Measurements from ENCODE around the gene PCK2. TPM values are rescaled to one million over a fixed set of nuclear protein-coding genes. Genes with fewer than 3 reads are reported as not detected.

Gene PCK2
- total RNA-seq, 4 donors from 2014 or later = 10.5 to 13.5 (median 12.8) TPM

DNA sequence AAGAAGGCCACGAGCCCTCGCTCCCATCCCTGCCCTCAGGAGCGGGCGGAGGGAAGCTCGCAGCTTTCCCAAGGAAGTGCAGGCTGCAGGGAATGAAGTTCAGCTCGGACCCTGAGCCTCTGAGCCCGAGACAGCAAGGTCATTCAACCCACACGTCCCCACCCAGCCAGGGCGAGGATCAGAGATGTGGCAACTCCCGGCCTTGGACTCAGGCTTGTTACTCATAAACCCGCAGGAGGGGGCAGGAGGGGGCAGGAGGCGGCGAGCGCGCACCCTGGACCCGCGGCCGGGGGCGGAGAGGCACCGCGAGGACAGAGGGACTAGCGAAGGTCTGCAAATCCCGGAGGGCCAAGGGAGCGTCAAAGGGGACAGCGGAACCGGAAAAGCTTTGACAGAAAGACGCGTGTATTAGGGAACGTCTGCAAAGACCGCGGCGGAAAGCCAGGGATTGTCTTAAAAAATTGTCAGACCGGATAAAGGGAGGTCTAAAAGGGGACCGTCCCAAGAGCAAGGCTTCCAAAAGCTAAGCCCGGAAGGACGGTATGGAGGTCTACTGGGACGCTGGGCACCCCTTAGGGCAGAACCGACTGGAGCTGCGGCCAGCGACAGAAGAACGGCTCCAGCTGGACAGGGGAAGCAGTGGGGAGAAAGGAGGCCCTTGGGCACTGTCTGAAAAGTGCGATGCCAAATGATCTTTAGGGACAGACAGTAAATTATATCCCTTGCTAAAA is 19.9 kb downstream of the PCK2 start:
- Histone ChIP-seq H3K4me3 (peak overlapping the region; percentile 46 to 84 (median 68)), H3K36me3 (peaks cover 6 to 25% (median 8%) of the 10 kb centered on the region in 3 donors), H3K9me3 (no peaks in the 10 kb centered on the region), H3K27me3 (no peaks in the 10 kb centered on the region), H3K27ac (peak overlapping the region; percentile 96 to 99 (median 99)), H3K4me1 (peaks cover 12 to 33% (median 17%) of the 10 kb centered on the region in 3 donors)
- TF ChIP-seq POLR2A (IDR thresholded peaks at IDR 0.05) = peak in 2 of 4 donors; percentile 9 to 73
- TF ChIP-seq, protein P1, sequence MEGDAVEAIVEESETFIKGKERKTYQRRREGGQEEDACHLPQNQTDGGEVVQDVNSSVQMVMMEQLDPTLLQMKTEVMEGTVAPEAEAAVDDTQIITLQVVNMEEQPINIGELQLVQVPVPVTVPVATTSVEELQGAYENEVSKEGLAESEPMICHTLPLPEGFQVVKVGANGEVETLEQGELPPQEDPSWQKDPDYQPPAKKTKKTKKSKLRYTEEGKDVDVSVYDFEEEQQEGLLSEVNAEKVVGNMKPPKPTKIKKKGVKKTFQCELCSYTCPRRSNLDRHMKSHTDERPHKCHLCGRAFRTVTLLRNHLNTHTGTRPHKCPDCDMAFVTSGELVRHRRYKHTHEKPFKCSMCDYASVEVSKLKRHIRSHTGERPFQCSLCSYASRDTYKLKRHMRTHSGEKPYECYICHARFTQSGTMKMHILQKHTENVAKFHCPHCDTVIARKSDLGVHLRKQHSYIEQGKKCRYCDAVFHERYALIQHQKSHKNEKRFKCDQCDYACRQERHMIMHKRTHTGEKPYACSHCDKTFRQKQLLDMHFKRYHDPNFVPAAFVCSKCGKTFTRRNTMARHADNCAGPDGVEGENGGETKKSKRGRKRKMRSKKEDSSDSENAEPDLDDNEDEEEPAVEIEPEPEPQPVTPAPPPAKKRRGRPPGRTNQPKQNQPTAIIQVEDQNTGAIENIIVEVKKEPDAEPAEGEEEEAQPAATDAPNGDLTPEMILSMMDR (IDR thresholded peaks at IDR 0.05) = no peak
- intact Hi-C loops (cut with DNase I) = no loop called here
- peak; percentile 58 for DNase-seq
- 1% methylated on average over 25 to 30 of the region's 42 CpGs for WGBS, 2 donors

DNA sequence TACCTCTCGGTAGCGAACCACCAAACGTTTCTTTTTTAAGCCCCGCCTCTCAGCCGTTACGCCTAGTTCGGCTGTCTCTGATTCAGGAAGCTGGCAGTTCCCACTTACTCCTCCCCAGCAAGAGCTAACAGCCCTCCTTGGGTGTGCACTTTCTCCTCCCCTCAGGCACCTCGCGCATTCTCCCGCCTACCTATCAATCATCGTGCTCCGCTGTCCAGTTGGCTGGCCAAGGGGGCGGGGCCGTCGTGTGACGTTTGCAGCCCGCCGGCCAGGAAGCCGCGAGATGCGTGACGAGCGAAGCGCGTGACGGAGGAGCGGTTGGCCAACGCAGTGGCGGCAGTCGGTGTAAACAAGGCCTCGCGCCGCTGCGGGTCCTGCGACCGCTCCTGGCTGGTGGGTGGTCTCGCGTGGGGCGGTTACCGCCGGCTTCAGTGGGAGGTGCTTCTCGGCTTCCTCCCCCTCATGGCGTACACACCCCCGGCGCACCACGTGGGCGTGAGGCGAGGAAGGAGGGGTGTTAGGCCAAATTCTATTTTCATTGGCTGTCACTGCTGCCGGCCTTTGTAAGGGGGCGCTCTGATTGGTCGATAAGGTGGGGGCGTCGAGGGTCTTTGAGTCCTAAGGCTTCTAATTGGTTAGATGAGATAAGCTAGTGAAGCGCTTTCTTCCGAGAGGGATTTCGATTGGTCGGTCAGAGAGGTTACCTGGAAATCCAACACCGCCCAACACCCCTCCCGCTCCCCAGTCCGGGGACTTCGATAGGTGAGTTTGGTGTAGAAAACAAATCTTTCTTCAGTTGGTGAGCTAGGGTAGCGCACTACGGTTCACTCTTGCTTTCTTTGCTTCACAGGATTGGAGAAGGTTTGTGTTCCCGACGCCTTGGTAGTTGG is 20.7 kb downstream of the PCK2 start, which contains the start of the genes DCAF11 and NRL:
Gene DCAF11, plus strand, starts transcription at position 246 of the 890 bp plus-strand sequence. CDS start 818 bp downstream, outside the sequence.
Gene NRL, minus strand, starts transcription at position 418 of the 890 bp plus-strand sequence. CDS start 32,101 bp downstream, outside the sequence.
- 0 to 1% methylated on average over 30 to 55 of the region's 65 CpGs for WGBS, 2 donors
- H3K27me3 ChIP-seq = no peaks in the 10 kb centered on the region
- DNase-seq = peak; percentile 95
- peak in 2 of 4 donors; percentile 31 to 59 for TF ChIP-seq POLR2A (IDR thresholded peaks at IDR 0.05)
- TF ChIP-seq, protein P1 (IDR thresholded peaks at IDR 0.05) = peak in 1 of 6 experiments; percentile 4
- peak within 1 kb of the TSS; percentile 96 to 99 (median 99) for H3K27ac ChIP-seq
- peaks cover 12 to 28% (median 17%) of the 10 kb centered on the region in 3 donors for H3K4me1 ChIP-seq
- peaks cover 9 to 33% (median 15%) of the 10 kb centered on the region in 3 donors for H3K36me3 ChIP-seq
- no peaks in the 10 kb centered on the region for H3K9me3 ChIP-seq
- intact Hi-C loops (cut with DNase I) = no loop called here
- H3K4me3 ChIP-seq = peak within 1 kb of the TSS; percentile 46 to 84 (median 68)

DNA sequence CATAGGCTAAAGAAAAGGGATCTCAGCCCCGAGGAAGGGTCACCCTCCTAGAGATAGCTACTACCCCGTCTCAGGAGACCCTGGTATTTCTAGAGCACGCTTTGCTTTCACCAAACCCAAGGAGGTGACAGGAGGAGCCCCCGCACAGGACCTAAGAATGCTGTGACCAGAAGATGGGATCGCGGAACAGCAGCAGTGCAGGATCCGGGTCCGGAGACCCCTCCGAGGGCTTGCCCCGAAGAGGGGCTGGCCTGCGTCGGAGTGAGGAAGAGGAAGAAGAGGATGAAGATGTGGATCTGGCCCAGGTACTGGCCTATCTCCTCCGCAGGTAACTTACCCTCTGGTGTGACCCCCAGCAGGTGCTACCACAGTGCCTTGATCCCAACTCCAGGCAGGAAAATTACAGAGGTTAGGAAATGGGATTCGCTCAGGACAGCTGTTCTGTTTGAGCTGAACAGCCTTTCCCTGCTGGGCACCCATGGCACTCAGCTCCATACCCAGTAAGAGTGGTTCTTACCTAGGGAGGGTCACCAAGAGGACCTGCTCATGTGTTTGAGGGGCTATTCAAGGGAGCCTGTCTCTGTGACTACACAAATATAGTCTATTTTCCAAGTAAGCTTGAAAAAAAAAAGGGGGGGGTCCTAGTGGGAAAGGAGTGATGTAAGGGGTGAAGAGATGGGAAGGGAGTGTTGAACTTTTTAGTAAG is 21.5 kb downstream of the PCK2 start:
- WGBS, 2 donors = 0 to 4% methylated on average over 11 to 12 of the region's 14 CpGs
- peak overlapping the region; percentile 96 to 99 (median 99) for H3K27ac ChIP-seq
- no peaks in the 10 kb centered on the region for H3K27me3 ChIP-seq
- no peaks in the 10 kb centered on the region for H3K9me3 ChIP-seq
- TF ChIP-seq, protein P1 (IDR thresholded peaks at IDR 0.05) = no peak
- no peak for TF ChIP-seq POLR2A (IDR thresholded peaks at IDR 0.05)
- H3K4me1 ChIP-seq = peaks cover 12 to 28% (median 17%) of the 10 kb centered on the region in 3 donors
- peaks cover 11 to 41% (median 21%) of the 10 kb centered on the region in 3 donors for H3K36me3 ChIP-seq
- intact Hi-C loops (cut with DNase I) = no loop called here
- peak overlapping the region; percentile 46 to 84 (median 68) for H3K4me3 ChIP-seq
- no peak for DNase-seq

DNA sequence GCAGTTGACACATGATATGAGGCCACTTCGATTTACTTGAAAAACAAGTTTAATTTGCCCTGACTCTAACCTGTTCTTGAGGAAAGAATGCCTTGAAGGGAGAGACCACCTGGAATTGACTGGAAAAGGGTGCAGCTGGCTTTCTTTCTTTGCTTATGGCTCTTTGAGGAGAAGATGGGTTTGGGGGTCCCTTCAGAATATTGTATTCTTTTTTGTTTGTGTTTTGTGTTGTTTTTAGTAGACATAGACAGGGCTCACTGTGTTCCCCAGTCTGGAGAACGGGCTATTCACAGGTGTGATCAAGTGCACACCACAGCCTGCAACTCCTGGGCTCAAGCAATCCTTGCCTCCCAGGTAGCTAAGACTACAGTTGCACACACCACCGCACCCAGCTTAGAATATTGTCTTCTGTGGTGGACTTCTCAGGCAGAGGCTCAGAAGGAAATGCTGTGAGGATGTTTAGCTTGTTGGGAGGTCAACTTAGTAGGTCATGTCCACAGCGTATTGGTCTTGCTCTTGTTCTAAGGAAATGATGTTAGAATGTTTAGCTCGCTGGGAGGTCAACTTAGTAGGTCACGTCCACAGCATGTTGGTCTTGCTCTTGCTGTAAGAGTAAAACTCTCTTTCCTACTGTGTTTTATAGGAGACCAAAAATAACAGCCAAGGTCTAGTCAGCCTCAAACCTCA is 22.2 kb downstream of the PCK2 start:
- intact Hi-C loops (cut with DNase I) = no loop called here

More for the DNA sequence above, 22.2 kb downstream of the PCK2 start:
- peaks cover 11 to 48% (median 28%) of the 10 kb centered on the region in 3 donors for H3K36me3 ChIP-seq
- no peaks in the 10 kb centered on the region for H3K9me3 ChIP-seq
- WGBS, 2 donors = 73 to 79% methylated on average over 5 to 6 of the region's 6 CpGs
- TF ChIP-seq, protein P1 (IDR thresholded peaks at IDR 0.05) = no peak
- TF ChIP-seq POLR2A (IDR thresholded peaks at IDR 0.05) = no peak
- H3K4me3 ChIP-seq = peak overlapping the region; percentile 46 to 84 (median 68)
- no peaks in the 10 kb centered on the region for H3K27me3 ChIP-seq
- H3K27ac ChIP-seq = peak overlapping the region in 3 of 4 donors; percentile 96 to 99 (median 99)
- H3K4me1 ChIP-seq = peaks cover 12 to 28% (median 17%) of the 10 kb centered on the region in 3 donors
- DNase-seq = no peak
